GM23338 (cell line): ENCODE results near the gene DBNL. TPM values are rescaled to one million over a fixed set of nuclear protein-coding genes. Genes with fewer than 3 reads are reported as not detected.

Experiments used
- ATAC-seq: fragments of 200-7000 bp; cut with Tn5 transposase; 3 replicates; pipeline ENCODE4 v1.9.1; 2020
- DNase-seq: peaks from one replicate; pipeline ENCODE4 v3.0.0-alpha.2; 2015; ENCODE audit warnings: low spot score
- H2AFZ ChIP-seq: fragments of 200-600 bp; sonication (generic); 2 replicates; pipeline ENCODE4 v1.8.0; 2016; ENCODE audit warnings: antibody characterized with exemption, mild to moderate bottlenecking, moderate library complexity
- H3F3A ChIP-seq: fragments of 200-600 bp; sonication (generic); replicated peaks from 2 replicates; pipeline ENCODE4 v1.8.0; 2017; ENCODE audit warnings: antibody characterized with exemption, mixed run types, low read depth
- H3K27ac ChIP-seq: fragments of 200-600 bp; sonication (generic); 2 replicates; pipeline ENCODE4 v1.6.1; 2016; ENCODE audit warnings: low read depth
- H3K27me3 ChIP-seq: fragments of 200-600 bp; sonication (generic); 2 replicates; pipeline ENCODE4 v1.8.0; 2016; ENCODE audit warnings: mild to moderate bottlenecking, mixed run types, moderate library complexity; ENCODE audit not compliant: insufficient read depth
- H3K36me3 ChIP-seq: fragments of 200-600 bp; sonication (generic); 2 replicates; pipeline ENCODE4 v1.8.0; 2016; ENCODE audit warnings: mild to moderate bottlenecking; ENCODE audit not compliant: insufficient read depth
- H3K4me1 ChIP-seq: fragments of 200-600 bp; sonication (generic); 2 replicates; pipeline ENCODE4 v1.8.0; 2016; ENCODE audit warnings: mild to moderate bottlenecking, moderate library complexity; ENCODE audit not compliant: insufficient read depth
- H3K4me2 ChIP-seq: fragments of 200-600 bp; sonication (generic); 2 replicates; pipeline ENCODE4 v1.7.1; 2017; ENCODE audit warnings: mixed run types
- H3K4me3 ChIP-seq: fragments of 200-600 bp; sonication (generic); 2 replicates; pipeline ENCODE4 v1.6.1; 2016; ENCODE audit warnings: mixed run types
- H3K79me2 ChIP-seq: fragments of 200-600 bp; sonication (generic); replicated peaks from 2 replicates; pipeline ENCODE4 v1.8.0; 2017; ENCODE audit warnings: mild to moderate bottlenecking; ENCODE audit not compliant: insufficient read depth
- H3K9me2 ChIP-seq: fragments of 200-600 bp; sonication (generic); 2 replicates; pipeline ENCODE4 v1.8.0; 2017; ENCODE audit not compliant: insufficient read depth
- H4K20me1 ChIP-seq: fragments of 200-600 bp; sonication (generic); replicated peaks from 2 replicates; pipeline ENCODE4 v1.8.0; 2017; ENCODE audit warnings: mild to moderate bottlenecking; ENCODE audit not compliant: insufficient read depth
- H3K27ac Mint-ChIP-seq: 2 replicates; pipeline ENCODE4 v1.8.0; 2020; ENCODE audit warnings: inconsistent platforms, mild to moderate bottlenecking, moderate library complexity, mixed read lengths
- H3K27me3 Mint-ChIP-seq: 3 replicates; pipeline ENCODE4 v1.8.0; 2022; ENCODE audit warnings: low read depth, mild to moderate bottlenecking, moderate library complexity, mixed read lengths, inconsistent platforms; ENCODE audit not compliant: insufficient read depth, poor library complexity
- H3K36me3 Mint-ChIP-seq: 3 replicates; pipeline ENCODE4 v1.8.0; 2021; ENCODE audit warnings: low read depth, mild to moderate bottlenecking, inconsistent platforms, moderate library complexity, mixed read lengths
- H3K4me1 Mint-ChIP-seq: 3 replicates; pipeline ENCODE4 v1.8.0; 2020; ENCODE audit warnings: mild to moderate bottlenecking, inconsistent platforms, mixed read lengths
- H3K4me3 Mint-ChIP-seq: 3 replicates; pipeline ENCODE4 v1.8.0; 2021; ENCODE audit warnings: moderate library complexity, mild to moderate bottlenecking, inconsistent platforms, mixed read lengths
- H3K9me3 Mint-ChIP-seq: 3 replicates; pipeline ENCODE4 v1.8.0; 2020; ENCODE audit warnings: moderate library complexity, mild to moderate bottlenecking, inconsistent platforms, mixed read lengths
- CREB1 ChIP-seq: fragments of 250-450 bp; sonication (Bioruptor Pico); IDR thresholded peaks from 2 replicates; pipeline ENCODE4 v1.5.0; 2020; ENCODE audit warnings: low read depth, mild to moderate bottlenecking, moderate library complexity
- EZH2 ChIP-seq: fragments of 200-600 bp; sonication (generic); IDR thresholded peaks from one replicate; pipeline ENCODE4 v1.8.0; 2017; ENCODE audit warnings: antibody characterized with exemption, mild to moderate bottlenecking, low read depth; ENCODE audit not compliant: unreplicated experiment
- EZH2phosphoT487 ChIP-seq: fragments of 200-600 bp; sonication (generic); IDR thresholded peaks from one replicate; pipeline ENCODE4 v1.8.1; 2018; ENCODE audit warnings: antibody characterized with exemption; ENCODE audit not compliant: unreplicated experiment
- JUNB ChIP-seq: IDR thresholded peaks from one replicate; pipeline ENCODE4 v1.6.1; 2016; ENCODE audit warnings: antibody characterized with exemption; ENCODE audit not compliant: unreplicated experiment
- NANOG ChIP-seq: IDR thresholded peaks from 2 replicates; pipeline ENCODE4 v1.6.1; 2016; ENCODE audit warnings: antibody characterized with exemption, borderline replicate concordance
- STAT1 ChIP-seq: IDR thresholded peaks from one replicate; pipeline ENCODE4 v1.6.1; 2016; ENCODE audit warnings: antibody characterized with exemption; ENCODE audit not compliant: unreplicated experiment
- ZNF114 ChIP-seq: fragments of 250-450 bp; sonication (Bioruptor Pico); IDR thresholded peaks from 2 replicates; pipeline ENCODE4 v1.5.0; 2020; ENCODE audit warnings: mild to moderate bottlenecking, moderate library complexity
- ZNF331 ChIP-seq: fragments of 250-450 bp; sonication (Bioruptor Pico); IDR thresholded peaks from 2 replicates; pipeline ENCODE4 v1.5.0; 2020; ENCODE audit warnings: low read depth, mild to moderate bottlenecking, moderate library complexity
- polyA plus RNA-seq: library from polyadenylated mRNA; unstranded; fragments of >200 nt; fragmentation: Nextera tagmentation; extraction: Ambion mirVana; gene quantifications from 2 replicates; pipeline ENCODE4 v1.2.1, GENCODE V29; 2016
- total RNA-seq: library from RNA; depleted of rRNA; stranded (reverse); fragments of >200 nt; shearing (Covaris generic); gene quantifications from 2 replicates; pipeline ENCODE4 v1.2.3, GENCODE V29; 2014
- TF ChIP-seq, protein P1 (sequence below): IDR thresholded peaks from 2 replicates; pipeline ENCODE4 v1.6.1; 2016; ENCODE audit warnings: antibody characterized with exemption
- TF ChIP-seq, protein P2 (sequence below), 2 experiments: fragments of 200-600 bp in 1 of 2; sonication (generic) in 1 of 2; conservative IDR thresholded peaks; 2 replicates each; pipeline versions ENCODE4 v1.5.1 to v1.6.1; 2016 to 2017; ENCODE audit warnings: antibody characterized with exemption in 2 of 2, low read depth in 2 of 2, mild to moderate bottlenecking in 2 of 2, moderate library complexity in 1 of 2
- TF ChIP-seq, protein P3 (sequence below): fragments of 250-450 bp; sonication (Bioruptor Pico); IDR thresholded peaks from 2 replicates; pipeline ENCODE4 v1.5.0; 2020; ENCODE audit warnings: mild to moderate bottlenecking, moderate library complexity

The DBNL gene
- total and polyA plus RNA-seq, 2 experiments from 2014 or later = 18.1 to 49.4 TPM

DNA sequence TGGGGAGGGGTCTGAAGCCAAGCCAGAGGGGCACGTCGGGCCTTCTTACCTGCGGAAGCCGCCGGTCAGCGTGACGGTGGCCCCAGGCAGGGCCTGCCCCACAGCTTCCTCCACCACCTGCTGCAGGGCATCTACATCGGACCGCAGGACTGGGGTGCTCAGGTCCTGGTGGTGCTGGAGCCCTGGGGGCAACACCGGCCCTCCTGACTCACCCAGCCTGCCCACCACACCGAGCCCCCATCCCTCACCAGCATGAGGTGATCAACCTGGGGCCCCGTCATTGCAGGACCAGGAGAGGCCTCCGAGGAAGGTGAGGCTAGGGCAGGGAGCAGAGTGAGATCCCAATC is 29.8 kb downstream of the DBNL start:
- ATAC-seq (no peak), DNase-seq (no peak)
- H2AFZ ChIP-seq = no peak overlapping the region
- no peaks in the 10 kb centered on the region; the same call in 1 of the 2 replicates for H3F3A ChIP-seq
- H3K27ac ChIP-seq = no peak overlapping the region
- peaks cover 20% of the 10 kb centered on the region for H3K27me3 Mint-ChIP-seq
- H3K4me3 Mint-ChIP-seq = no peak overlapping the region
- H3K79me2 ChIP-seq = no peaks in the 10 kb centered on the region
- no peaks in the 10 kb centered on the region for H3K9me3 Mint-ChIP-seq
- H3K27ac Mint-ChIP-seq = no peak overlapping the region
- no peaks in the 10 kb centered on the region; the same call in 1 of the 2 replicates for H4K20me1 ChIP-seq
- peaks cover 30% of the 10 kb centered on the region for H3K36me3 Mint-ChIP-seq
- H3K27me3 ChIP-seq = peaks cover 6% of the 10 kb centered on the region
- H3K9me2 ChIP-seq = no peaks in the 10 kb centered on the region
- H3K4me3 ChIP-seq = no peak overlapping the region
- H3K4me1 ChIP-seq = no peaks in the 10 kb centered on the region
- no peak overlapping the region for H3K4me2 ChIP-seq
- no peaks in the 10 kb centered on the region; the same call in 2 of the 3 replicates for H3K4me1 Mint-ChIP-seq
- H3K36me3 ChIP-seq = no peaks in the 10 kb centered on the region
- TF ChIP-seq, protein P1, sequence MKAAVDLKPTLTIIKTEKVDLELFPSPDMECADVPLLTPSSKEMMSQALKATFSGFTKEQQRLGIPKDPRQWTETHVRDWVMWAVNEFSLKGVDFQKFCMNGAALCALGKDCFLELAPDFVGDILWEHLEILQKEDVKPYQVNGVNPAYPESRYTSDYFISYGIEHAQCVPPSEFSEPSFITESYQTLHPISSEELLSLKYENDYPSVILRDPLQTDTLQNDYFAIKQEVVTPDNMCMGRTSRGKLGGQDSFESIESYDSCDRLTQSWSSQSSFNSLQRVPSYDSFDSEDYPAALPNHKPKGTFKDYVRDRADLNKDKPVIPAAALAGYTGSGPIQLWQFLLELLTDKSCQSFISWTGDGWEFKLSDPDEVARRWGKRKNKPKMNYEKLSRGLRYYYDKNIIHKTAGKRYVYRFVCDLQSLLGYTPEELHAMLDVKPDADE = no peak
- TF ChIP-seq JUNB = no peak
- no peak for TF ChIP-seq STAT1
- TF ChIP-seq EZH2 = no peak
- no peak for TF ChIP-seq ZNF331 (CRISPR knock-in tag)
- TF ChIP-seq NANOG = no peak
- TF ChIP-seq, protein P2, sequence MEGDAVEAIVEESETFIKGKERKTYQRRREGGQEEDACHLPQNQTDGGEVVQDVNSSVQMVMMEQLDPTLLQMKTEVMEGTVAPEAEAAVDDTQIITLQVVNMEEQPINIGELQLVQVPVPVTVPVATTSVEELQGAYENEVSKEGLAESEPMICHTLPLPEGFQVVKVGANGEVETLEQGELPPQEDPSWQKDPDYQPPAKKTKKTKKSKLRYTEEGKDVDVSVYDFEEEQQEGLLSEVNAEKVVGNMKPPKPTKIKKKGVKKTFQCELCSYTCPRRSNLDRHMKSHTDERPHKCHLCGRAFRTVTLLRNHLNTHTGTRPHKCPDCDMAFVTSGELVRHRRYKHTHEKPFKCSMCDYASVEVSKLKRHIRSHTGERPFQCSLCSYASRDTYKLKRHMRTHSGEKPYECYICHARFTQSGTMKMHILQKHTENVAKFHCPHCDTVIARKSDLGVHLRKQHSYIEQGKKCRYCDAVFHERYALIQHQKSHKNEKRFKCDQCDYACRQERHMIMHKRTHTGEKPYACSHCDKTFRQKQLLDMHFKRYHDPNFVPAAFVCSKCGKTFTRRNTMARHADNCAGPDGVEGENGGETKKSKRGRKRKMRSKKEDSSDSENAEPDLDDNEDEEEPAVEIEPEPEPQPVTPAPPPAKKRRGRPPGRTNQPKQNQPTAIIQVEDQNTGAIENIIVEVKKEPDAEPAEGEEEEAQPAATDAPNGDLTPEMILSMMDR (conservative IDR thresholded peaks at IDR 0.05; ENCODE audit: low read depth in 2 of 2) = no peak
- TF ChIP-seq CREB1 = no peak
- no peak for TF ChIP-seq ZNF114
- TF ChIP-seq EZH2phosphoT487 = no peak
- TF ChIP-seq, protein P3, sequence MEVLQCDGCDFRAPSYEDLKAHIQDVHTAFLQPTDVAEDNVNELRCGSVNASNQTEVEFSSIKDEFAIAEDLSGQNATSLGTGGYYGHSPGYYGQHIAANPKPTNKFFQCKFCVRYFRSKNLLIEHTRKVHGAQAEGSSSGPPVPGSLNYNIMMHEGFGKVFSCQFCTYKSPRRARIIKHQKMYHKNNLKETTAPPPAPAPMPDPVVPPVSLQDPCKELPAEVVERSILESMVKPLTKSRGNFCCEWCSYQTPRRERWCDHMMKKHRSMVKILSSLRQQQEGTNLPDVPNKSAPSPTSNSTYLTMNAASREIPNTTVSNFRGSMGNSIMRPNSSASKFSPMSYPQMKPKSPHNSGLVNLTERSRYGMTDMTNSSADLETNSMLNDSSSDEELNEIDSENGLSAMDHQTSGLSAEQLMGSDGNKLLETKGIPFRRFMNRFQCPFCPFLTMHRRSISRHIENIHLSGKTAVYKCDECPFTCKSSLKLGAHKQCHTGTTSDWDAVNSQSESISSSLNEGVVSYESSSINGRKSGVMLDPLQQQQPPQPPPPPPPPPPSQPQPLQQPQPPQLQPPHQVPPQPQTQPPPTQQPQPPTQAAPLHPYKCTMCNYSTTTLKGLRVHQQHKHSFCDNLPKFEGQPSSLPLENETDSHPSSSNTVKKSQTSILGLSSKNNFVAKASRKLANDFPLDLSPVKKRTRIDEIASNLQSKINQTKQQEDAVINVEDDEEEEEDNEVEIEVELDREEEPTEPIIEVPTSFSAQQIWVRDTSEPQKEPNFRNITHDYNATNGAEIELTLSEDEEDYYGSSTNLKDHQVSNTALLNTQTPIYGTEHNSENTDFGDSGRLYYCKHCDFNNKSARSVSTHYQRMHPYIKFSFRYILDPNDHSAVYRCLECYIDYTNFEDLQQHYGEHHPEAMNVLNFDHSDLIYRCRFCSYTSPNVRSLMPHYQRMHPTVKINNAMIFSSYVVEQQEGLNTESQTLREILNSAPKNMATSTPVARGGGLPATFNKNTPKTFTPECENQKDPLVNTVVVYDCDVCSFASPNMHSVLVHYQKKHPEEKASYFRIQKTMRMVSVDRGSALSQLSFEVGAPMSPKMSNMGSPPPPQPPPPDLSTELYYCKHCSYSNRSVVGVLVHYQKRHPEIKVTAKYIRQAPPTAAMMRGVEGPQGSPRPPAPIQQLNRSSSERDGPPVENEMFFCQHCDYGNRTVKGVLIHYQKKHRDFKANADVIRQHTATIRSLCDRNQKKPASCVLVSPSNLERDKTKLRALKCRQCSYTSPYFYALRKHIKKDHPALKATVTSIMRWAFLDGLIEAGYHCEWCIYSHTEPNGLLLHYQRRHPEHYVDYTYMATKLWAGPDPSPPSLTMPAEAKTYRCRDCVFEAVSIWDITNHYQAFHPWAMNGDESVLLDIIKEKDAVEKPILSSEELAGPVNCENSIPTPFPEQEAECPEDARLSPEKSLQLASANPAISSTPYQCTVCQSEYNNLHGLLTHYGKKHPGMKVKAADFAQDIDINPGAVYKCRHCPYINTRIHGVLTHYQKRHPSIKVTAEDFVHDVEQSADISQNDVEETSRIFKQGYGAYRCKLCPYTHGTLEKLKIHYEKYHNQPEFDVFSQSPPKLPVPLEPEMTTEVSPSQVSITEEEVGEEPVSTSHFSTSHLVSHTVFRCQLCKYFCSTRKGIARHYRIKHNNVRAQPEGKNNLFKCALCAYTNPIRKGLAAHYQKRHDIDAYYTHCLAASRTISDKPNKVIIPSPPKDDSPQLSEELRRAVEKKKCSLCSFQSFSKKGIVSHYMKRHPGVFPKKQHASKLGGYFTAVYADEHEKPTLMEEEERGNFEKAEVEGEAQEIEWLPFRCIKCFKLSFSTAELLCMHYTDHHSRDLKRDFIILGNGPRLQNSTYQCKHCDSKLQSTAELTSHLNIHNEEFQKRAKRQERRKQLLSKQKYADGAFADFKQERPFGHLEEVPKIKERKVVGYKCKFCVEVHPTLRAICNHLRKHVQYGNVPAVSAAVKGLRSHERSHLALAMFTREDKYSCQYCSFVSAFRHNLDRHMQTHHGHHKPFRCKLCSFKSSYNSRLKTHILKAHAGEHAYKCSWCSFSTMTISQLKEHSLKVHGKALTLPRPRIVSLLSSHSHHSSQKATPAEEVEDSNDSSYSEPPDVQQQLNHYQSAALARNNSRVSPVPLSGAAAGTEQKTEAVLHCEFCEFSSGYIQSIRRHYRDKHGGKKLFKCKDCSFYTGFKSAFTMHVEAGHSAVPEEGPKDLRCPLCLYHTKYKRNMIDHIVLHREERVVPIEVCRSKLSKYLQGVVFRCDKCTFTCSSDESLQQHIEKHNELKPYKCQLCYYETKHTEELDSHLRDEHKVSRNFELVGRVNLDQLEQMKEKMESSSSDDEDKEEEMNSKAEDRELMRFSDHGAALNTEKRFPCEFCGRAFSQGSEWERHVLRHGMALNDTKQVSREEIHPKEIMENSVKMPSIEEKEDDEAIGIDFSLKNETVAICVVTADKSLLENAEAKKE (CRISPR knock-in tag) = no peak
